Hypothalamus (tissue), 51 donors: ENCODE results near the gene CYP2C19.
"Not testable (repeated sequence)": the region's sequence is repeated elsewhere in the genome, so short reads cannot be mapped to it uniquely, and the experiment has no call there.

Experiments used
- DNase-seq, 51 donors: peaks; one replicate each; lab custom pipeline; 2025; lab: John Stamatoyannopoulos, UW

CYP2C19 gene

GRCh38 chr10:94878649-94879048 lies 116.2 kb downstream of the CYP2C19 start:
- no peak for DNase-seq

DNA sequence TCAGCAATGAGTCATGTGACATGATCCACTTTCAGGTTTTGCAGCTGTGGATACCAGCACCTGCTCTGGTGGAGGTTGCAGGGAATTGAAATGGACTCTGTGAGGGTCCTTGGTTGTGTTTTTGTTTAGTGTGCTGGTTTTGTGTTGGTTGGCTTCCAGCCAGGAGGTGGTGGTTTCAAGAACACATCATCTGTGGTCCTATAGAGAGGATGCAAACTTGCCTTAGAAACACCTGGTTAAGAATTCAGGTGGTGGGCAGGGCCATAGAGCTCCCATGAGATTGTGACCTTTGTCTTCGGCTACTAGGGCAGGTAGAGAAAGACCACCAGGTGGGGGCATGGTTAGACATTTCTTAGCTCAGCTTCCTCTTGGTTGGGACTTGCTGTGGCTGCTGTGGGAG lies 116.7 kb downstream of the CYP2C19 start:
- no peak for DNase-seq

DNA sequence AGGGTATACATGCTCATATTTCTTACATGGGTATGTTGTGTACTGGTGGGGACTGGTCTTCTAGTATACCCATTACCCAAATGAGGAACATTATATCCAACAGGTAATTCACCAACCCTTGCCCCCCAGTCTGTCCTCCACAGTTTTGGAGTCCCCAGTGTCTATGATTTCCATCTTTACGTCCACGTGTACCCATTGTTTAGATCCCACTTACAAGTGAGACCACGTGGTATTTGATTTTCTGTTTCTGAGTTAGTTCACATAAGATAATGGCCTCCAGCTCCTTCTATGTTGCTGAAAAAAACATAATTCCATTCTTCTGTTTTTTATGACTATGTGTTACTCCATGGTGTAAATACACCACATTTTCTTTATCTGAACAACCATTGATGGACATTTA lies 126.6 kb downstream of the CYP2C19 start:
- no peak for DNase-seq

DNA sequence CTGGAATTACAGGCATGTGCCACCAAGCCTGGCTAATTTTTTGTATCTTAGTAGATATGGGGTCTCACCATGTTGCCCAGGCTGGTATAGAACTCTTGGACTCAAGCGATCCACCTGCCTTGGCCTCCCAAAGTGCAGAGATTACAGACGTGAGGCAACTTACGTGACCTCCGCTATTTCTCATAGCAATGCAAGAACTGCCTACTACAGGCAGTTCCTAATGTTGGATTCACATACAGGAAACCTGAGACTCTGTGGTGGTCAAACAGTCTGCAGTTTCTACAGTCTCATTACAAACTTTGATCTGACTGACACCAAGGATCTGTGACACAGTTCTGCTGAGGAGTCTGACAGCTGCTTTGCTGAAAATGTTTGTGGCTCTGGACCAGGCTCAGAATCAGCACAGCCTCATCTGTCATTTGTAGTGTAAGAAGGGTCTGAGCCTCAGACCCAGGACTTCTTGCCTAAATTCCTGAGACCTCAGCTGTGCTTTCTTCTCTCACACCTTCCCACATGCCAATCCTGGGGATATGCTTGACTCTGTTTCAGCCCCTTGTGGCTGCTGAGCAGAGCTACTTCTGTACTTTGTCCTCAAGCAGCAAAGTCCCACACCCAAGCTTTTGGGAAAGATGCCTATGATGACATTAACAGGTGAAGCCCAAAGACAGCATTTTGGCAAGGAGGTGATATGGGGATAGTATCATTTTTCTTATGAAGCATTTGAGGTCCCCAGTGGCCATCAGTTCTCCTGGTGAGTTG lies 128.0 kb downstream of the CYP2C19 start:
- no peak for DNase-seq

GRCh38 chr10:94898414-94898813 lies 135.9 kb downstream of the CYP2C19 start:
- not testable (repeated sequence) for DNase-seq

GRCh38 chr10:94902080-94902479 lies 139.6 kb downstream of the CYP2C19 start:
- no peak for DNase-seq

DNA sequence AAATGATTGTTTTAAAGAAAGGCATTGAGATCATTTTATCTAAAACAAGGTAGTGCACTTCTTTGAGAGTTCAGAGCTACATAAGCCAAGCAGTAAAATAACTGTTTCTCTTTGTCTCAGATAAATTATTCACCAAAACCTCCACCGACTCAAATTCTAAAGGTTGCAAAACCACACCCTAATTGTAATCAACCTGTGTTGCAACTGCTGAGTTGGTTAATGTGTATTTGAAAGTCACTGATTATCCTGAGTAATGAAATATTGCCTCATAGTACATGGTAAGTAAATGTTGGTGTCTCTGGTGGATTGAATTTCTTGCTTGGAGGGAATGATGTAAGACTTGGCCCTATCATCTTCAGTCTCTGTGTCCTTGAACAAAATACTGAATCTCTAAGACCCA lies 140.1 kb downstream of the CYP2C19 start:
- no peak for DNase-seq
